Measurements from ENCODE around the gene FOXP1. TPM values are rescaled to one million over a fixed set of nuclear protein-coding genes. Genes with fewer than 3 reads are reported as not detected.

The FOXP1 gene
- total and polyA plus RNA-seq, 9 of the 15 experiments (the other 6 are each of a cell fraction or from before 2014, with no cell fraction given), result 7.7 to 34.5 (median 13.7) TPM

DNA sequence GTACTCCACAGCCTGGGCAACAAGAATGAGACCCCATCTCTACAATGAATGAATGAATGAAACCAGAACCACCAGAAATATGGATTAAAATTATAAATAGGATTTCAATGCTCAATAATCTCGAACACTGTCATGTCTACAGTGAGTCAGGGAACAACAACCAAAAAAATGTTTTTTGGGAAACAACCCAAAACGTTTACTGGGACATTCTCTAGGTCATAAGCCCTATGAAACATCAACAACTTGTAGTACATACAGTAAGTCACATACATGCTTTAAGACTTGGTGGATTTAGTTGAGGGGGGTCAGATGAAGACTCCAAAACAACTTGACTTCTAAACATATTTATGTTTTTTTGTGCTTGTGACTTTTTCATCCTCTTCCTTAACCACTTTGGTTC is 511.2 kb downstream of the FOXP1 start:
- no peaks in the 10 kb centered on the region for H3K79me2 ChIP-seq (ENCODE audit: control insufficient read depth, insufficient read depth, low read length)
- no peak for ATAC-seq
- H3K4me3 ChIP-seq, result no peak overlapping the region
- no peak overlapping the region for H3K27ac ChIP-seq (ENCODE audit: extremely low read depth, low read depth, low read length)
- H4K20me1 ChIP-seq (replicated peaks; ENCODE audit: control insufficient read depth, insufficient read depth, low read length), result 0 out of 2 replicates have a peak, but pooled peaks cover 3% of the 10 kb centered on the region
- peaks cover 0 to 6% of the 10 kb centered on the region in 2 experiments; a peak in 2 of 5 replicates for H3K4me1 ChIP-seq (replicated peaks in 1 of 2; ENCODE audit: control insufficient read depth in 2 of 2, insufficient read depth in 2 of 2, low read length in 2 of 2)
- no peak overlapping the region for H2AFZ ChIP-seq (ENCODE audit: low read depth, low read length)
- H3K36me3 ChIP-seq (ENCODE audit: control insufficient read depth, insufficient read depth, low read length), result 0 out of 3 replicates have a peak, but pooled peaks cover 2% of the 10 kb centered on the region
- H3K4me2 ChIP-seq (ENCODE audit: insufficient read depth, low read length), result no peak overlapping the region
- POLR2A ChIA-PET, result no interaction called here
- BruUV-seq (replicated peaks), result no TSS peak
- no peaks in the 10 kb centered on the region for H3K9me3 ChIP-seq (replicated peaks; ENCODE audit: control insufficient read depth, insufficient read depth, low read depth, low read length)
- H3K9ac ChIP-seq (ENCODE audit: insufficient read depth in 1 of 2, low read depth in 2 of 2, low read length in 2 of 2), result no peak overlapping the region
- intact Hi-C loops (cut with micrococcal nuclease), result loop anchor here (5.0 kb wide), 1 partner anchor 440 kb away; no protein-coding TSS in a partner anchor
- no peak for DNase-seq (ENCODE audit: extremely low read depth in 1 of 4, low spot score in 3 of 4)
- FAIRE-seq, result no peak
- H3K27me3 ChIP-seq (ENCODE audit: control insufficient read depth in 2 of 2, insufficient read depth in 2 of 2, low read length in 2 of 2), result no peaks in the 10 kb centered on the region
- in situ Hi-C loops (cut with MboI), result no loop called here
- 55% methylated on average over 2 of the region's 2 CpGs for WGBS (ENCODE audit: insufficient coverage, low coverage, missing lambda C conversion rate)
- no peaks in the 10 kb centered on the region for H3K9me1 ChIP-seq (ENCODE audit: control insufficient read depth, insufficient read depth, low read length)
- CTCF ChIA-PET (ENCODE audit: low intra/inter-chr PET ratio), result no interaction called here
- TF ChIP-seq, protein P1, sequence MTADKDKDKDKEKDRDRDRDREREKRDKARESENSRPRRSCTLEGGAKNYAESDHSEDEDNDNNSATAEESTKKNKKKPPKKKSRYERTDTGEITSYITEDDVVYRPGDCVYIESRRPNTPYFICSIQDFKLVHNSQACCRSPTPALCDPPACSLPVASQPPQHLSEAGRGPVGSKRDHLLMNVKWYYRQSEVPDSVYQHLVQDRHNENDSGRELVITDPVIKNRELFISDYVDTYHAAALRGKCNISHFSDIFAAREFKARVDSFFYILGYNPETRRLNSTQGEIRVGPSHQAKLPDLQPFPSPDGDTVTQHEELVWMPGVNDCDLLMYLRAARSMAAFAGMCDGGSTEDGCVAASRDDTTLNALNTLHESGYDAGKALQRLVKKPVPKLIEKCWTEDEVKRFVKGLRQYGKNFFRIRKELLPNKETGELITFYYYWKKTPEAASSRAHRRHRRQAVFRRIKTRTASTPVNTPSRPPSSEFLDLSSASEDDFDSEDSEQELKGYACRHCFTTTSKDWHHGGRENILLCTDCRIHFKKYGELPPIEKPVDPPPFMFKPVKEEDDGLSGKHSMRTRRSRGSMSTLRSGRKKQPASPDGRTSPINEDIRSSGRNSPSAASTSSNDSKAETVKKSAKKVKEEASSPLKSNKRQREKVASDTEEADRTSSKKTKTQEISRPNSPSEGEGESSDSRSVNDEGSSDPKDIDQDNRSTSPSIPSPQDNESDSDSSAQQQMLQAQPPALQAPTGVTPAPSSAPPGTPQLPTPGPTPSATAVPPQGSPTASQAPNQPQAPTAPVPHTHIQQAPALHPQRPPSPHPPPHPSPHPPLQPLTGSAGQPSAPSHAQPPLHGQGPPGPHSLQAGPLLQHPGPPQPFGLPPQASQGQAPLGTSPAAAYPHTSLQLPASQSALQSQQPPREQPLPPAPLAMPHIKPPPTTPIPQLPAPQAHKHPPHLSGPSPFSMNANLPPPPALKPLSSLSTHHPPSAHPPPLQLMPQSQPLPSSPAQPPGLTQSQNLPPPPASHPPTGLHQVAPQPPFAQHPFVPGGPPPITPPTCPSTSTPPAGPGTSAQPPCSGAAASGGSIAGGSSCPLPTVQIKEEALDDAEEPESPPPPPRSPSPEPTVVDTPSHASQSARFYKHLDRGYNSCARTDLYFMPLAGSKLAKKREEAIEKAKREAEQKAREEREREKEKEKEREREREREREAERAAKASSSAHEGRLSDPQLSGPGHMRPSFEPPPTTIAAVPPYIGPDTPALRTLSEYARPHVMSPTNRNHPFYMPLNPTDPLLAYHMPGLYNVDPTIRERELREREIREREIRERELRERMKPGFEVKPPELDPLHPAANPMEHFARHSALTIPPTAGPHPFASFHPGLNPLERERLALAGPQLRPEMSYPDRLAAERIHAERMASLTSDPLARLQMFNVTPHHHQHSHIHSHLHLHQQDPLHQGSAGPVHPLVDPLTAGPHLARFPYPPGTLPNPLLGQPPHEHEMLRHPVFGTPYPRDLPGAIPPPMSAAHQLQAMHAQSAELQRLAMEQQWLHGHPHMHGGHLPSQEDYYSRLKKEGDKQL (CRISPR knock-in tag; IDR thresholded peaks at IDR 0.05; ENCODE audit: borderline replicate concordance), result no peak
- TF ChIP-seq LARP7 (IDR thresholded peaks at IDR 0.05), result no peak
- TF ChIP-seq, protein P2, sequence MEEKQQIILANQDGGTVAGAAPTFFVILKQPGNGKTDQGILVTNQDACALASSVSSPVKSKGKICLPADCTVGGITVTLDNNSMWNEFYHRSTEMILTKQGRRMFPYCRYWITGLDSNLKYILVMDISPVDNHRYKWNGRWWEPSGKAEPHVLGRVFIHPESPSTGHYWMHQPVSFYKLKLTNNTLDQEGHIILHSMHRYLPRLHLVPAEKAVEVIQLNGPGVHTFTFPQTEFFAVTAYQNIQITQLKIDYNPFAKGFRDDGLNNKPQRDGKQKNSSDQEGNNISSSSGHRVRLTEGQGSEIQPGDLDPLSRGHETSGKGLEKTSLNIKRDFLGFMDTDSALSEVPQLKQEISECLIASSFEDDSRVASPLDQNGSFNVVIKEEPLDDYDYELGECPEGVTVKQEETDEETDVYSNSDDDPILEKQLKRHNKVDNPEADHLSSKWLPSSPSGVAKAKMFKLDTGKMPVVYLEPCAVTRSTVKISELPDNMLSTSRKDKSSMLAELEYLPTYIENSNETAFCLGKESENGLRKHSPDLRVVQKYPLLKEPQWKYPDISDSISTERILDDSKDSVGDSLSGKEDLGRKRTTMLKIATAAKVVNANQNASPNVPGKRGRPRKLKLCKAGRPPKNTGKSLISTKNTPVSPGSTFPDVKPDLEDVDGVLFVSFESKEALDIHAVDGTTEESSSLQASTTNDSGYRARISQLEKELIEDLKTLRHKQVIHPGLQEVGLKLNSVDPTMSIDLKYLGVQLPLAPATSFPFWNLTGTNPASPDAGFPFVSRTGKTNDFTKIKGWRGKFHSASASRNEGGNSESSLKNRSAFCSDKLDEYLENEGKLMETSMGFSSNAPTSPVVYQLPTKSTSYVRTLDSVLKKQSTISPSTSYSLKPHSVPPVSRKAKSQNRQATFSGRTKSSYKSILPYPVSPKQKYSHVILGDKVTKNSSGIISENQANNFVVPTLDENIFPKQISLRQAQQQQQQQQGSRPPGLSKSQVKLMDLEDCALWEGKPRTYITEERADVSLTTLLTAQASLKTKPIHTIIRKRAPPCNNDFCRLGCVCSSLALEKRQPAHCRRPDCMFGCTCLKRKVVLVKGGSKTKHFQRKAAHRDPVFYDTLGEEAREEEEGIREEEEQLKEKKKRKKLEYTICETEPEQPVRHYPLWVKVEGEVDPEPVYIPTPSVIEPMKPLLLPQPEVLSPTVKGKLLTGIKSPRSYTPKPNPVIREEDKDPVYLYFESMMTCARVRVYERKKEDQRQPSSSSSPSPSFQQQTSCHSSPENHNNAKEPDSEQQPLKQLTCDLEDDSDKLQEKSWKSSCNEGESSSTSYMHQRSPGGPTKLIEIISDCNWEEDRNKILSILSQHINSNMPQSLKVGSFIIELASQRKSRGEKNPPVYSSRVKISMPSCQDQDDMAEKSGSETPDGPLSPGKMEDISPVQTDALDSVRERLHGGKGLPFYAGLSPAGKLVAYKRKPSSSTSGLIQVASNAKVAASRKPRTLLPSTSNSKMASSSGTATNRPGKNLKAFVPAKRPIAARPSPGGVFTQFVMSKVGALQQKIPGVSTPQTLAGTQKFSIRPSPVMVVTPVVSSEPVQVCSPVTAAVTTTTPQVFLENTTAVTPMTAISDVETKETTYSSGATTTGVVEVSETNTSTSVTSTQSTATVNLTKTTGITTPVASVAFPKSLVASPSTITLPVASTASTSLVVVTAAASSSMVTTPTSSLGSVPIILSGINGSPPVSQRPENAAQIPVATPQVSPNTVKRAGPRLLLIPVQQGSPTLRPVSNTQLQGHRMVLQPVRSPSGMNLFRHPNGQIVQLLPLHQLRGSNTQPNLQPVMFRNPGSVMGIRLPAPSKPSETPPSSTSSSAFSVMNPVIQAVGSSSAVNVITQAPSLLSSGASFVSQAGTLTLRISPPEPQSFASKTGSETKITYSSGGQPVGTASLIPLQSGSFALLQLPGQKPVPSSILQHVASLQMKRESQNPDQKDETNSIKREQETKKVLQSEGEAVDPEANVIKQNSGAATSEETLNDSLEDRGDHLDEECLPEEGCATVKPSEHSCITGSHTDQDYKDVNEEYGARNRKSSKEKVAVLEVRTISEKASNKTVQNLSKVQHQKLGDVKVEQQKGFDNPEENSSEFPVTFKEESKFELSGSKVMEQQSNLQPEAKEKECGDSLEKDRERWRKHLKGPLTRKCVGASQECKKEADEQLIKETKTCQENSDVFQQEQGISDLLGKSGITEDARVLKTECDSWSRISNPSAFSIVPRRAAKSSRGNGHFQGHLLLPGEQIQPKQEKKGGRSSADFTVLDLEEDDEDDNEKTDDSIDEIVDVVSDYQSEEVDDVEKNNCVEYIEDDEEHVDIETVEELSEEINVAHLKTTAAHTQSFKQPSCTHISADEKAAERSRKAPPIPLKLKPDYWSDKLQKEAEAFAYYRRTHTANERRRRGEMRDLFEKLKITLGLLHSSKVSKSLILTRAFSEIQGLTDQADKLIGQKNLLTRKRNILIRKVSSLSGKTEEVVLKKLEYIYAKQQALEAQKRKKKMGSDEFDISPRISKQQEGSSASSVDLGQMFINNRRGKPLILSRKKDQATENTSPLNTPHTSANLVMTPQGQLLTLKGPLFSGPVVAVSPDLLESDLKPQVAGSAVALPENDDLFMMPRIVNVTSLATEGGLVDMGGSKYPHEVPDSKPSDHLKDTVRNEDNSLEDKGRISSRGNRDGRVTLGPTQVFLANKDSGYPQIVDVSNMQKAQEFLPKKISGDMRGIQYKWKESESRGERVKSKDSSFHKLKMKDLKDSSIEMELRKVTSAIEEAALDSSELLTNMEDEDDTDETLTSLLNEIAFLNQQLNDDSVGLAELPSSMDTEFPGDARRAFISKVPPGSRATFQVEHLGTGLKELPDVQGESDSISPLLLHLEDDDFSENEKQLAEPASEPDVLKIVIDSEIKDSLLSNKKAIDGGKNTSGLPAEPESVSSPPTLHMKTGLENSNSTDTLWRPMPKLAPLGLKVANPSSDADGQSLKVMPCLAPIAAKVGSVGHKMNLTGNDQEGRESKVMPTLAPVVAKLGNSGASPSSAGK (IDR thresholded peaks at IDR 0.05), result no peak
- no peak for TF ChIP-seq HMG20A (CRISPR knock-in tag; conservative IDR thresholded peaks at IDR 0.05)
- no peak for TF ChIP-seq ZFP1 (CRISPR knock-in tag; IDR thresholded peaks at IDR 0.05)
- no peak for TF ChIP-seq SMC3 (conservative IDR thresholded peaks at IDR 0.05; ENCODE audit: insufficient read depth, low read depth, low read length)
